H1 (cell line): ENCODE data around the gene UVSSA.

Experiments
- EP300 ChIP-seq, 2 experiments: IDR thresholded peaks; 1 replicate in 1 of 2; 2 replicates in 1 of 2; pipeline ENCODE4 v1.6.1; 2011 to 2012; ENCODE audit warnings: low read depth in 2 of 2, low read length in 2 of 2, mild to moderate bottlenecking in 2 of 2, borderline replicate concordance in 1 of 2, inconsistent platforms in 1 of 2, moderate library complexity in 1 of 2
- HDAC2 ChIP-seq, 2 experiments: fragments of 300-600 bp in 1 of 2; sonication (generic) in 1 of 2; IDR thresholded peaks; 2 replicates each; pipeline ENCODE4 v1.6.1; 2011 to 2012; ENCODE audit warnings: low read depth in 2 of 2, low read length in 2 of 2, mild to moderate bottlenecking in 2 of 2, moderate library complexity in 2 of 2, borderline replicate concordance in 1 of 2, inconsistent platforms in 1 of 2
- JUND ChIP-seq: IDR thresholded peaks from 2 replicates; pipeline ENCODE4 v1.6.1; 2011; ENCODE audit warnings: mild to moderate bottlenecking, improper control_type of control experiment, low read length
- KDM5A ChIP-seq: fragments of 200-600 bp; IDR thresholded peaks from 2 replicates; pipeline ENCODE4 v1.7.1; 2012; ENCODE audit warnings: mild to moderate bottlenecking, low read length, inconsistent platforms, mixed read lengths
- MAX ChIP-seq: IDR thresholded peaks from 2 replicates; pipeline ENCODE4 v1.6.1; 2012; ENCODE audit warnings: inconsistent platforms
- POLR2A ChIP-seq, 2 experiments: IDR thresholded peaks; 1 replicate in 1 of 2; 2 replicates in 1 of 2; pipeline ENCODE4 v1.6.1; 2011; ENCODE audit warnings: low read depth in 2 of 2, low read length in 2 of 2, mild to moderate bottlenecking in 2 of 2; ENCODE audit errors: control extremely low read depth in 1 of 2
- RAD21 ChIP-seq, 2 experiments: IDR thresholded peaks in 1 of 2; conservative IDR thresholded peaks in 1 of 2; 2 replicates each; pipeline ENCODE4 v1.6.1; 2011; ENCODE audit warnings: low read depth in 2 of 2, low read length in 2 of 2, improper control_type of control experiment in 1 of 2, inconsistent platforms in 1 of 2, mild to moderate bottlenecking in 1 of 2, moderate library complexity in 1 of 2
- SIX5 ChIP-seq: IDR thresholded peaks from 2 replicates; pipeline ENCODE4 v1.6.1; 2011; ENCODE audit warnings: mild to moderate bottlenecking, low read depth, low read length
- USF2 ChIP-seq: IDR thresholded peaks from 2 replicates; pipeline ENCODE4 v1.6.1; 2011; ENCODE audit warnings: low read length, improper control_type of control experiment
- ZNF274 ChIP-seq: IDR thresholded peaks from 2 replicates; pipeline ENCODE4 v1.7.0; 2012; ENCODE audit warnings: low read length, borderline replicate concordance; ENCODE audit errors: extremely low read depth
- TF ChIP-seq, protein P1 (sequence below), 3 experiments: IDR thresholded peaks; 1 replicate in 2 of 3; 2 replicates in 1 of 3; pipeline versions ENCODE4 v1.5.1 to v1.6.1; 2011; ENCODE audit warnings: low read length in 3 of 3, mild to moderate bottlenecking in 3 of 3, inconsistent platforms in 2 of 3, low read depth in 1 of 3, moderate library complexity in 1 of 3; ENCODE audit not compliant: insufficient read depth in 1 of 3; ENCODE audit errors: control extremely low read depth in 1 of 3
- TF ChIP-seq, protein P2 (sequence below): IDR thresholded peaks from 2 replicates; pipeline ENCODE4 v1.6.1; 2011; ENCODE audit warnings: low read depth, mild to moderate bottlenecking, low read length; ENCODE audit not compliant: insufficient read depth

GRCh38 chr4:1340181-1340747, 6.7 kb upstream of the UVSSA start:
- no peak for TF ChIP-seq SIX5
- TF ChIP-seq, protein P1, sequence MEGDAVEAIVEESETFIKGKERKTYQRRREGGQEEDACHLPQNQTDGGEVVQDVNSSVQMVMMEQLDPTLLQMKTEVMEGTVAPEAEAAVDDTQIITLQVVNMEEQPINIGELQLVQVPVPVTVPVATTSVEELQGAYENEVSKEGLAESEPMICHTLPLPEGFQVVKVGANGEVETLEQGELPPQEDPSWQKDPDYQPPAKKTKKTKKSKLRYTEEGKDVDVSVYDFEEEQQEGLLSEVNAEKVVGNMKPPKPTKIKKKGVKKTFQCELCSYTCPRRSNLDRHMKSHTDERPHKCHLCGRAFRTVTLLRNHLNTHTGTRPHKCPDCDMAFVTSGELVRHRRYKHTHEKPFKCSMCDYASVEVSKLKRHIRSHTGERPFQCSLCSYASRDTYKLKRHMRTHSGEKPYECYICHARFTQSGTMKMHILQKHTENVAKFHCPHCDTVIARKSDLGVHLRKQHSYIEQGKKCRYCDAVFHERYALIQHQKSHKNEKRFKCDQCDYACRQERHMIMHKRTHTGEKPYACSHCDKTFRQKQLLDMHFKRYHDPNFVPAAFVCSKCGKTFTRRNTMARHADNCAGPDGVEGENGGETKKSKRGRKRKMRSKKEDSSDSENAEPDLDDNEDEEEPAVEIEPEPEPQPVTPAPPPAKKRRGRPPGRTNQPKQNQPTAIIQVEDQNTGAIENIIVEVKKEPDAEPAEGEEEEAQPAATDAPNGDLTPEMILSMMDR (IDR thresholded peaks at IDR 0.05; ENCODE audit: control extremely low read depth in 1 of 3, insufficient read depth in 1 of 3, low read depth in 1 of 3, low read length in 3 of 3): no peak
- TF ChIP-seq MAX: no peak
- TF ChIP-seq RAD21 (IDR thresholded peaks at IDR 0.05 in 1 of 2, conservative IDR thresholded peaks at IDR 0.05 in 1 of 2; ENCODE audit: low read depth in 2 of 2, low read length in 2 of 2): no peak
- TF ChIP-seq POLR2A (IDR thresholded peaks at IDR 0.05; ENCODE audit: control extremely low read depth in 1 of 2, low read depth in 2 of 2, low read length in 2 of 2): no peak
- TF ChIP-seq, protein P2, sequence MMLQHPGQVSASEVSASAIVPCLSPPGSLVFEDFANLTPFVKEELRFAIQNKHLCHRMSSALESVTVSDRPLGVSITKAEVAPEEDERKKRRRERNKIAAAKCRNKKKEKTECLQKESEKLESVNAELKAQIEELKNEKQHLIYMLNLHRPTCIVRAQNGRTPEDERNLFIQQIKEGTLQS: no peak
- no peak for TF ChIP-seq ZNF274
- TF ChIP-seq HDAC2 (IDR thresholded peaks at IDR 0.05; ENCODE audit: borderline replicate concordance in 1 of 2, low read depth in 2 of 2, low read length in 2 of 2): no peak
- no peak for TF ChIP-seq KDM5A
- no peak for TF ChIP-seq JUND
- no peak for TF ChIP-seq EP300 (IDR thresholded peaks at IDR 0.05; ENCODE audit: borderline replicate concordance in 1 of 2, low read depth in 2 of 2, low read length in 2 of 2)
- TF ChIP-seq USF2: no peak
